Prostate gland (tissue), 2 donors: Measurements from ENCODE around the gene PRR7.

Experiments
- CTCF ChIP-seq, 4 experiments: fragments of 200-600 bp in 2 of 4; fragments of 450-650 bp in 2 of 4; sonication (generic) in 2 of 4; IDR thresholded peaks; 1 replicate in 3 of 4; 2 replicates in 1 of 4; pipeline ENCODE4 v1.5.1; 2016 to 2019; ENCODE audit warnings: antibody characterized with exemption in 4 of 4, mild to moderate bottlenecking in 2 of 4, moderate library complexity in 2 of 4
- POLR2A ChIP-seq: fragments of 450-650 bp; IDR thresholded peaks from one replicate; pipeline ENCODE4 v1.6.1; 2016; ENCODE audit warnings: antibody characterized with exemption, mild to moderate bottlenecking
- POLR2AphosphoS5 ChIP-seq: sonication (generic); formaldehyde crosslinking; IDR thresholded peaks from one replicate; pipeline ENCODE4 v1.6.1; 2017; ENCODE audit warnings: antibody characterized with exemption

DNA sequence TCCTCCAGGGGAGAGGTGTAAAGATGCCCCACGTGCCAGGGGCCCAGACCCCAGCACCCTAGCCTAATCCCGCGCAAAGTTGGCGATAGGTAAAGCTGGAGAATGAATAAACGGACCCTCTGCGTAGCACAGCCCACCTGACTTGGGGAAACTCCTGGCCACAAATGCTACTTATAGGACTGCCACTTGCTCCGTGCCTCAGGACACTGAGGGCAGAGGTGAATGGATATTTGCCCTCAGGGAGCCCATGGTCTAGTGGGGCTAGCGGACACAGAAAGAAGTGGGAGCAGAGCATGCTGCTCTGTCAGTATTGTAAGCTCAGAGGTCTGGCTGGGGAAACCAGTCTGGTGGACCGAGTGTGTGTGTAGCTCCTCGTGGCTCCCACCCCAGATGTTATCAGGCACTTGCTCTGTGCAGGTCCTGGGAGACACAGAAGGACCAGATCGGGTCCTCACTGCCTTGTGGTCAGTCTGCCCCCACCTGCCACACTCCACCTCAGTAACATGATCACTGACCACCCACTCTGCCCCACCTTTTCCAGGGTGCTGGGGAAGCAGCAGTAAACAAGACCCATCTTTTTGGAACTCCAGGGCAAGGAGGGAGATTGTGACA lies 19.3 kb upstream of the PRR7 start:
- TF ChIP-seq POLR2A = no peak
- no peak for TF ChIP-seq CTCF (IDR thresholded peaks at IDR 0.05)
- TF ChIP-seq POLR2AphosphoS5 = no peak
